Common myeloid progenitor, CD34-positive (primary cell): ENCODE data around the gene TSPAN5.

ENCODE experiments used
- CTCF ChIA-PET: fragments of 350-600 bp; sonication (Branson Sonifier 250); formaldehyde crosslinking; loops from one replicate; lab custom pipeline; 2021; ENCODE audit warnings: antibody characterized with exemption; lab: Charles Lee
- POLR2A ChIA-PET: fragments of 350-600 bp; sonication (Branson Sonifier 250); formaldehyde crosslinking; loops from one replicate; lab custom pipeline; 2021; ENCODE audit warnings: antibody characterized with exemption; lab: Charles Lee
- DNase-seq, 3 donors: peaks; one replicate each; pipeline versions ENCODE4 v3.0.0 to v3.0.0-alpha.2; 2013
- H3K27ac ChIP-seq, 2 experiments: 1 replicate in 1 of 2; 2 replicates in 1 of 2; pipeline ENCODE4 v1.7.0; 2013; ENCODE audit warnings: inconsistent platforms in 2 of 2, low read length in 2 of 2, mild to moderate bottlenecking in 2 of 2, low read depth in 1 of 2, moderate library complexity in 1 of 2; ENCODE audit not compliant: severe bottlenecking in 2 of 2, insufficient read depth in 1 of 2, poor library complexity in 1 of 2
- H3K27me3 ChIP-seq, 5 experiments: replicated peaks in 2 of 5; 1 replicate in 3 of 5; 2 replicates in 2 of 5; pipeline versions ENCODE4 v1.6.1 to v1.7.0; 2013; ENCODE audit warnings: low read length in 4 of 5, mild to moderate bottlenecking in 2 of 5, moderate library complexity in 2 of 5, inconsistent platforms in 1 of 5; ENCODE audit not compliant: insufficient read depth in 5 of 5, control insufficient read depth in 4 of 5
- H3K36me3 ChIP-seq, 4 experiments: 1 replicate in 2 of 4; 2 replicates in 2 of 4; pipeline versions ENCODE4 v1.6.1 to v1.7.0; 2013; ENCODE audit warnings: low read length in 3 of 4, control low read depth in 1 of 4, mild to moderate bottlenecking in 1 of 4; ENCODE audit not compliant: control insufficient read depth in 4 of 4, insufficient read depth in 4 of 4
- H3K4me1 ChIP-seq, 4 experiments: 1 replicate in 3 of 4; 2 replicates in 1 of 4; pipeline versions ENCODE4 v1.6.1 to v1.7.1; 2013; ENCODE audit warnings: low read length in 3 of 4, mild to moderate bottlenecking in 3 of 4, control low read depth in 1 of 4, inconsistent platforms in 1 of 4, moderate library complexity in 1 of 4; ENCODE audit not compliant: control insufficient read depth in 4 of 4, insufficient read depth in 4 of 4; ENCODE audit errors: control extremely low read depth in 1 of 4
- H3K4me3 ChIP-seq, 7 experiments: 1 replicate in 4 of 7; 2 replicates in 3 of 7; pipeline versions ENCODE4 v1.5.1 to v1.7.0; 2013; ENCODE audit warnings: mild to moderate bottlenecking in 7 of 7, low read length in 6 of 7, moderate library complexity in 6 of 7, inconsistent platforms in 2 of 7, low read depth in 2 of 7, control low read depth in 1 of 7; ENCODE audit not compliant: insufficient read depth in 4 of 7, control insufficient read depth in 1 of 7; ENCODE audit errors: extremely low read depth in 1 of 7
- H3K9me3 ChIP-seq, 5 experiments: 1 replicate in 4 of 5; 2 replicates in 1 of 5; pipeline versions ENCODE4 v1.6.1 to v1.7.1; 2013; ENCODE audit warnings: low read length in 4 of 5, mild to moderate bottlenecking in 2 of 5, inconsistent platforms in 1 of 5, low read depth in 1 of 5, moderate library complexity in 1 of 5; ENCODE audit not compliant: control insufficient read depth in 4 of 5, insufficient read depth in 2 of 5; ENCODE audit errors: control extremely low read depth in 1 of 5
- WGBS: methylation state at CpG from one replicate; pipeline ENCODE4 v1.1.5; 2013; ENCODE audit not compliant: insufficient coverage; 5-methylcytosine and 5-hydroxymethylcytosine counted together

Gene TSPAN5

DNA sequence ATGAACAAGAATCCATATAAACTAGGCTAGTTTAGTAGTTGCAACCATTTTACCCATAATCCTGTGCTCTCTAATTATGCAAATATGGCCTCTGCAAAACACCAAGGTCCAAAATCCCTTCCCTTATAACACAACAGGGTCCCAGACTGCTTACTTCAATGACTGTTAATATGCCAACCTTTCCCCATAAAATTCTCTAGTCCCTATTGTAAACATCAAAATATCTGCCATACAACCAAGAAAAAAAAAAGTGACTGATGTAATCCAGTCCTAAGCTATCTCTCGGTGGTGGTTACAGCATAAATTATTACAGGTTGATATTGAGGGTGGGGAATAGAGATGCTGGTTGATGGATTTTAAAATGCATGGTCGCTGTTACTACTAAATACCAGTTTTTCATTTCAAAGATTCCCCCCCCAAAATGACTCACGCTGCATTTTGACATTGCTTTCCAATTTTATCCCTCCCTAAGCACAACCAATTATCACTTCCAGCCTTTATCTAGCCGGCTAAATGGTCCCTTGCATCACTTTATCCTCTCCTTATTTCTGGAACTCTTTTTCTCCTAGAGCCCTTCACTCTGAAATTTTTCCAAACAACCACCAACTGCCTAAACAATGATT, 44.8 kb downstream of the TSPAN5 start:
- WGBS: 92% methylated on average over 3 of the region's 4 CpGs
- H3K4me1 ChIP-seq: peaks cover 0 to 7% (median 5%) of the 10 kb centered on the region in 4 experiments
- ChIA-PET CTCF (no interaction called here), POLR2A (no interaction called here)
- H3K27me3 ChIP-seq: no peaks in the 10 kb centered on the region
- no peaks in the 10 kb centered on the region for H3K9me3 ChIP-seq
- DNase-seq: no peak
- H3K4me3 ChIP-seq: no peak overlapping the region
- no peak overlapping the region for H3K27ac ChIP-seq
- H3K36me3 ChIP-seq: no peaks in the 10 kb centered on the region

DNA sequence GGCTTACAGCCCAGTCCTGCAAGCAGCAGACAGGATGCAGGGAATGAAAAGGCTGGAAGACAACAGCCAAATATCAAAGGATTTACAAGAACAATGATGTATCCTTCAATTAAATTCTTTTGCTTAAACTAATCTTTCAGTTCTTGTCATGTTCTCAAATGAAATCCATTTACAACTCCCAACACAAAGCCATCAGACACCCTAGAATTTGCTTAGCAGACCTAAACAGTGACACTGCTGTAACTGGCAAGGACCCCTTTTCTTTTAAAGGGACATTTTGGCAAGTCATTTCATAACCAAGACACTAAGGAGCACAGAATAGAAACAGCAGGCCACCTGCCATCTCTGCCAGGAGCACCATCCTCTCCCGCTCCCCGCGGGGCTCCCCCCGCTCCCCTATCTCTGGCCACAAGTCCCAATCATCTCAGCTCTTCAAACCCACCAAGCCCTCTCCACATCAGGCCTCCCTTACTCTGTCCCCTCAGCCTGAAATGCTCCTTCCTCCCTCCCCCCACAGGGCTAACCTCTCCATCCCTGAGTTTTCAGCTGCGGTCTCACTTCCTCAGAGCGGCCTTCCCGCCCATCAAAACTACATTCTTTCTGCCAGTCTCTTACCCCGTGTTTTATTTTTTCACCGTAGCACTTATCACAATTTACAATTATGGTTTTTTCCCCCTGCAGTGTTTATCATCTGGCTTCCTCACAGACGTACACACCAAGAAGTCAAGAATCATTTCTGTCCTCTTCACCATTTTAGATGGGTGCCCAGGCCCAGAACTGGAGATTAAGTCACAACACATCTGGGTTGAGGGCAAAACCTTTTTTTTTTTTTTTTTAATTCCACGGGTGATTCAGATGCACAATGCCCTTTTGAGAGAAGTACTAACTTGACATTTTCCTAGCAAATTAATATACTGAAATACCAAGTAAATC, 45.8 kb downstream of the TSPAN5 start:
- H3K27ac ChIP-seq: no peak overlapping the region

DNA sequence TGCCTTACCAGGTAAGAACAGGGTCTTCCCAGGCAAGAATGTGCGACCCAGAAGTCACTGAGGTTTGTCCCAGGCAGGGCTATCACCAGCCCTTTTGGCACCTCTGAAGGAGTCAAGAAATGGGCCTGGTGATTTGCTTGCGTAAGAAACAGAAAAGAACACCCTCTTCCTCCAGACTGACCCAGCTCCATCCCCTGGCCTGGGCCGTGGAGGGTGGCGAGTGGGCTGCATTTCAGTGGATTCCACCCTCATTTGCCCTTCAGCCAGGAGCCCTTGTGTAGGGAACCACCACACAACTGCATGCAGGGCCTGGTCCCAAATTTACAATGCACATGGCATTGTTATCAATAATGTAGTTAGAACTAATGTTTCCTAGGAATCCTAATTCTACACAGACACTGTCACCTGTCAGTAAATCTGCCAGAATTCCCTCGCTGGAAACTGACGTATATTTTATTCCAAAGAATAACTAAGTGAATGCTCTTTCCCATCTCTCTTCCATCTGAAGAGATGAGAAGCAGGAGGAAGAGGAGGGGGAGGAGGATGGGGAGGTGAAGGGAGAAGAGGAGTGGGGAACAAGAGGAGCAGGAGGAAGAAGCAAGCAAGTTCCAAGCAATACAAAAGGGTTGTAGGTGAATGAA, 46.6 kb downstream of the TSPAN5 start:
- no peaks in the 10 kb centered on the region for H3K36me3 ChIP-seq
- ChIA-PET CTCF (no interaction called here), POLR2A (no interaction called here)
- H3K9me3 ChIP-seq: no peaks in the 10 kb centered on the region
- peaks cover 0 to 10% (median 5%) of the 10 kb centered on the region in 4 experiments for H3K4me1 ChIP-seq
- no peak overlapping the region for H3K4me3 ChIP-seq
- H3K27ac ChIP-seq: no peak overlapping the region
- no peaks in the 10 kb centered on the region for H3K27me3 ChIP-seq
- no peak for DNase-seq
- WGBS: 100% methylated on average over 3 of the region's 6 CpGs

More for the DNA sequence above, 45.8 kb downstream of the TSPAN5 start:
- WGBS: 31% methylated on average over 9 of the region's 11 CpGs
- POLR2A ChIA-PET: no interaction called here
- H3K27me3 ChIP-seq: no peaks in the 10 kb centered on the region
- no peaks in the 10 kb centered on the region for H3K9me3 ChIP-seq
- H3K36me3 ChIP-seq: no peaks in the 10 kb centered on the region
- peaks cover 0 to 10% (median 5%) of the 10 kb centered on the region in 4 experiments for H3K4me1 ChIP-seq
- no peak overlapping the region for H3K4me3 ChIP-seq
- CTCF ChIA-PET: no interaction called here
- DNase-seq: peak; percentile 1 to 36 (median 13)

DNA sequence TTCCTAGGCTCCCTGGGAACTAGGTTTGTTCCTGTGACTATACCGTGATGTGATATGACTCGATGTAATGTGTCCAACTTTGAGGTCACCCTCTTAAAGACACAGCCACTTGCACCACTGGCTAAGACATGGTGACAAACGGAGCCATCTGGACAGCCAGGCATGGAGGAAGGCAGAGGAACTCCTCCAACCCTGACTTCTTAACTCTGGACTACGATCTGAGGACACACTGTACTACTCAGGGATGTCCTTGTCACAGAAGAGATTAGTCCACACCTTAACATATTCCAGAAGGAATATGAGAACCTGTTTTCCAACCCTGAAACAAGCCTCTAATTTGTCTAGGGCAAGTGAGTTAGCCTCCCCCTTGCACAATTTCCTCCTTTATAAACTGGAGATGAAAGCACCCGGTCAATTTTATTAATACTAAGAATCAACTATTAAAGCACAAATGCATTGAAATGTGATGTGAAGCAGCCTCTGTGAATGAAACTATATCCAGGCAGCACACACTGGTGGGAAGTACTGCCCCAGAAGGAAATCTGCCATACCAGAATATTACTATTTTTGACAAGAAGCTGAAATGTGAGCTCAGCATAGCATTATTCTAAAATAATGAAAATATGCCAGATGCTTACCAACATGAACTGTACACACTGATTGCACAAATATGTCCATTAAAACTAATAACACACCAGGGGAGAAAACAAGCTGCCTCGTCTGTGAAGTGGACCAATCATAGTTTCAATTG, 47.3 kb downstream of the TSPAN5 start:
- peaks cover 0 to 10% (median 5%) of the 10 kb centered on the region in 4 experiments for H3K4me1 ChIP-seq
- H3K27me3 ChIP-seq: no peaks in the 10 kb centered on the region
- no peak for DNase-seq
- H3K9me3 ChIP-seq: no peaks in the 10 kb centered on the region
- no peak overlapping the region for H3K27ac ChIP-seq
- CTCF ChIA-PET: no interaction called here
- whole genome bisulfite sequencing: 100% methylated on average over 5 of the region's 6 CpGs
- POLR2A ChIA-PET: no interaction called here
- no peaks in the 10 kb centered on the region for H3K36me3 ChIP-seq
- no peak overlapping the region for H3K4me3 ChIP-seq

DNA sequence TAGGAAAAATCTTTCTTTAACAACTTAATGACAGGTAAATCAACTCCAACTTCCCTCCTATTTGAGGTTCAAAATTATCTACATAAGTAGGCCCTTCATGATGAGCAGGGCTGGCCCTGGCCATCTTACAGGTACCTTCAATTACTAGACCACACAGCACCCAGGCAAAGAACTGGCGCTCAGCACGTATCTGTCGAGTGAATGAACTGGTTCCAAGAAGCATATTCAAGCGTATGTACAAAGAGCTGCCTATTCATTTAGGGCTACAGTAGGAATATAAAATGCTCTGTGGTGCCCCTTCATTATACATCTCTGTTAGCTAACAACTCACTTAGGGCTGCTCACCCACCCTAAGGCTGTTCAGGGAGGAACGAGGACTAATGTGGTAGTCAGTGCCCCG, 48.0 kb downstream of the TSPAN5 start:
- Histone ChIP-seq H3K4me1 (peaks cover 0 to 10% (median 5%) of the 10 kb centered on the region in 4 experiments), H3K9me3 (no peaks in the 10 kb centered on the region), H3K27me3 (no peaks in the 10 kb centered on the region), H3K27ac (no peak overlapping the region), H3K4me3 (no peak overlapping the region), H3K36me3 (no peaks in the 10 kb centered on the region)
- POLR2A ChIA-PET: no interaction called here
- 100% methylated on average over 2 of the region's 6 CpGs for WGBS
- CTCF ChIA-PET: no interaction called here
- no peak for DNase-seq

DNA sequence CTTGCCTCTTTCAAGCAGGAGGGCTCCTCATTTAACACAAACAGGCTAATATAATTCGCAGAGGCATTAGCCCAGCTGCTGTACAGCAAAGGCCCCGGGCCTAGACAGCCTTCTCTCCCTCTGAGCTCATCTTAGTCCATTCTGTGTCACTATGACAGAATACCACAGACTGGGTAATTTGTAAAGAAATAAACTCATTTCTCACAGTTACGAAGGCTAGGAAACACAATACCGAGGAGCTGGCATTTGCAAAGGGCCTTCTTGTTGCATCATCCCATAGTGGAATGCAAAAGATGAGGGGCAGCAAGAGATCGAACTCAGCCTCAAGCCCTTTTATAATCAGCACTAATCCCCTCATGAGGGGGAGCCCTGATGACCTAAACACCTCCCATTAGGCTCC, 48.5 kb downstream of the TSPAN5 start:
- Histone ChIP-seq H3K9me3 (no peaks in the 10 kb centered on the region), H3K27ac (no peak overlapping the region), H3K4me1 (peaks cover 0 to 10% (median 5%) of the 10 kb centered on the region in 4 experiments), H3K4me3 (no peak overlapping the region), H3K36me3 (no peaks in the 10 kb centered on the region), H3K27me3 (no peaks in the 10 kb centered on the region)
- ChIA-PET CTCF (no interaction called here), POLR2A (no interaction called here)
- DNase-seq: no peak
- 98% methylated on average over 5 of the region's 5 CpGs for WGBS
